Measurements from ENCODE around the gene BMF.
"Not testable (repeated sequence)": the region's sequence is repeated elsewhere in the genome, so short reads cannot be mapped to it uniquely, and the experiment has no call there.

BMF gene

DNA sequence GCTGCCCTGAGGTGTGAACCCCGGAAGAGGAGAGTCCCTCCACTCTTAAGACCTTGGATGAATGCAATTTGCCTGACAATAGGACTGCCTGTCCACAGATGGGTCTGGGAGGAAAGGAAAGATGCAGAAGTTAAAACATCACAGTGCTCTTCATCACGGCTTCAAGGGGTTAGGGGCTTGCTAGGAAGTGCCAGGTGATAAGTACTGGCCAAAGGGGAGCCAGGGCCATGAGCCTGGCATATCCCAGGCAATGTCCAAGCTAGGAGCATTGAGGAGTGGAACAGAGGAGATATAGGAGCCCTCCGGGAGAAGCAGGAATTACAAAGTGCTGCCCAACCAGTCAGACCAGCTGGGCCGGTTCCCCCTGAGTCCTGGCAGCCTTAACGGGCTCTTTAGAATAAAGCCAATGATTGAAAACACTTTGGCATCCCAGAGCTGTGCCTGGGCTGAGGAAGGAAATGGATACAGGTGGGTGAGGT, 16.2 kb upstream of the BMF start:
- not testable (repeated sequence) for H3K79me1 ChIP-seq (ENCODE audit: low read length); H3K9me3 ChIP-seq (ENCODE audit: insufficient read depth, low read depth, low read length); H3K14ac ChIP-seq (ENCODE audit: low read length); H4K12ac ChIP-seq (ENCODE audit: low read depth, low read length); H2AFZ ChIP-seq (ENCODE audit: insufficient read depth, low read length, poor library complexity); H3K79me2 ChIP-seq (ENCODE audit: control insufficient read depth, insufficient read depth, low read length, poor library complexity); H3K4ac ChIP-seq (ENCODE audit: low read depth, low read length); H3K27me3 ChIP-seq (ENCODE audit: insufficient read depth, low read length); H4K8ac ChIP-seq (ENCODE audit: low read depth, low read length); H3K4me3 ChIP-seq (ENCODE audit: low read depth, low read length); H3K23ac ChIP-seq (ENCODE audit: low read length); H3K9ac ChIP-seq (ENCODE audit: low read length); H3K27ac ChIP-seq (ENCODE audit: low read depth, low read length); H3K18ac ChIP-seq (ENCODE audit: low read length); H3K36me3 ChIP-seq (ENCODE audit: control insufficient read depth in 1 of 2, insufficient read depth in 2 of 2, low read length in 2 of 2)
- H2BK120ac ChIP-seq (ENCODE audit: insufficient read depth, low read length, poor library complexity), result peak overlapping the region; percentile 46
- H2BK12ac ChIP-seq (ENCODE audit: low read length), result peak overlapping the region; percentile 85
- H3K4me1 ChIP-seq (ENCODE audit: control insufficient read depth in 1 of 2, insufficient read depth in 2 of 2, low read length in 2 of 2), result peaks cover 11% of the 10 kb centered on the region in 2 experiments
- H2AK5ac ChIP-seq (ENCODE audit: low read length), result peak overlapping the region; percentile 36
- H2BK5ac ChIP-seq (ENCODE audit: low read depth, low read length, poor library complexity), result peak overlapping the region; percentile 21
- no CpG with 5 or more reads among the region's 5 CpGs for WGBS (ENCODE audit: extremely low coverage, insufficient coverage, insufficient read length)
- peak in 1 of 2 donors; percentile 51 for DNase-seq
- peak overlapping the region; percentile 35 for H4K91ac ChIP-seq (ENCODE audit: low read depth, low read length)
- peak overlapping the region; percentile 37 for H3K4me2 ChIP-seq (ENCODE audit: low read length)

DNA sequence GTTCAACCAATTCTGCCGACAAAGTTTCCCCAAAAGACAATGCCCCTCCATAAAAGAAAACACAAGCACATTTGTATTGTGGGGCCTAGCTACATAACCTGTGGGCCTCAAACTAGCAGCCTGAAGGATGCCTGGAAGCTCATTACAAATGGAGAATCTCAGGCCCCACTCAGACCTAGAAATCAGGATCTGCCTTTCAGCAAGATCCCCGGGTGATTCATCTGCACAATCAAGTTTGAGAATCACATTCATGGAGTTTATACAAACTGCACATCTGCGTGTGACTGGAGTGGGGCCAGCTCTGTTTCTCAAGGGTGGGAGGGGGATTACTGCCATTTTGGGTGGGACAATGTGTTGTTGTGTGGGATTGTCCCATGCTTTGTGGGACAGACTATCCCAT, 15.7 kb upstream of the BMF start:
- H3K4me2 ChIP-seq (ENCODE audit: low read length); H3K79me1 ChIP-seq (ENCODE audit: low read length); H4K8ac ChIP-seq (ENCODE audit: low read depth, low read length); H3K9me3 ChIP-seq (ENCODE audit: insufficient read depth, low read depth, low read length); H4K12ac ChIP-seq (ENCODE audit: low read depth, low read length); H3K36me3 ChIP-seq (ENCODE audit: control insufficient read depth in 1 of 2, insufficient read depth in 2 of 2, low read length in 2 of 2); H3K27ac ChIP-seq (ENCODE audit: low read depth, low read length); DNase-seq; H3K14ac ChIP-seq (ENCODE audit: low read length); H2AFZ ChIP-seq (ENCODE audit: insufficient read depth, low read length, poor library complexity); H3K4me3 ChIP-seq (ENCODE audit: low read depth, low read length); H3K23ac ChIP-seq (ENCODE audit: low read length); H3K18ac ChIP-seq (ENCODE audit: low read length); H3K79me2 ChIP-seq (ENCODE audit: control insufficient read depth, insufficient read depth, low read length, poor library complexity); H3K27me3 ChIP-seq (ENCODE audit: insufficient read depth, low read length); H3K4ac ChIP-seq (ENCODE audit: low read depth, low read length); H3K9ac ChIP-seq (ENCODE audit: low read length): not testable (repeated sequence)
- H2BK12ac ChIP-seq (ENCODE audit: low read length), result peak overlapping the region; percentile 85
- peaks cover 11% of the 10 kb centered on the region in 2 experiments for H3K4me1 ChIP-seq (ENCODE audit: control insufficient read depth in 1 of 2, insufficient read depth in 2 of 2, low read length in 2 of 2)
- H2AK5ac ChIP-seq (ENCODE audit: low read length), result peak overlapping the region; percentile 36
- H2BK5ac ChIP-seq (ENCODE audit: low read depth, low read length, poor library complexity), result peak overlapping the region; percentile 21
- peak overlapping the region; percentile 35 for H4K91ac ChIP-seq (ENCODE audit: low read depth, low read length)
- WGBS (ENCODE audit: extremely low coverage, insufficient coverage, insufficient read length), result no CpG with 5 or more reads among the region's 3 CpGs
- peak overlapping the region; percentile 46 for H2BK120ac ChIP-seq (ENCODE audit: insufficient read depth, low read length, poor library complexity)

- H2BK5ac ChIP-seq (ENCODE audit: low read depth, low read length, poor library complexity); H4K91ac ChIP-seq (ENCODE audit: low read depth, low read length); H3K27ac ChIP-seq (ENCODE audit: low read depth, low read length); H3K9me3 ChIP-seq (ENCODE audit: insufficient read depth, low read depth, low read length); H3K4ac ChIP-seq (ENCODE audit: low read depth, low read length); H2BK12ac ChIP-seq (ENCODE audit: low read length); H3K79me1 ChIP-seq (ENCODE audit: low read length); H3K23ac ChIP-seq (ENCODE audit: low read length); H4K8ac ChIP-seq (ENCODE audit: low read depth, low read length); H3K9ac ChIP-seq (ENCODE audit: low read length); H3K14ac ChIP-seq (ENCODE audit: low read length); H2AFZ ChIP-seq (ENCODE audit: insufficient read depth, low read length, poor library complexity); H3K79me2 ChIP-seq (ENCODE audit: control insufficient read depth, insufficient read depth, low read length, poor library complexity); H3K4me2 ChIP-seq (ENCODE audit: low read length); H3K27me3 ChIP-seq (ENCODE audit: insufficient read depth, low read length); H4K12ac ChIP-seq (ENCODE audit: low read depth, low read length); H2BK120ac ChIP-seq (ENCODE audit: insufficient read depth, low read length, poor library complexity); DNase-seq; H3K36me3 ChIP-seq (ENCODE audit: control insufficient read depth in 1 of 2, insufficient read depth in 2 of 2, low read length in 2 of 2); H3K4me3 ChIP-seq (ENCODE audit: low read depth, low read length); H3K18ac ChIP-seq (ENCODE audit: low read length); H2AK5ac ChIP-seq (ENCODE audit: low read length): not testable (repeated sequence)
- no CpG with 5 or more reads among the region's 5 CpGs for WGBS (ENCODE audit: extremely low coverage, insufficient coverage, insufficient read length)
- H3K4me1 ChIP-seq (ENCODE audit: control insufficient read depth in 1 of 2, insufficient read depth in 2 of 2, low read length in 2 of 2), result peaks cover 11% of the 10 kb centered on the region in 2 experiments
Measured at GRCh38 chr15:40123863-40124262, 15.2 kb upstream of the BMF start.

GRCh38 chr15:40122989-40123388, 14.3 kb upstream of the BMF start:
- H2BK12ac ChIP-seq (ENCODE audit: low read length); H3K36me3 ChIP-seq (ENCODE audit: control insufficient read depth in 1 of 2, insufficient read depth in 2 of 2, low read length in 2 of 2); H2BK5ac ChIP-seq (ENCODE audit: low read depth, low read length, poor library complexity); H3K23ac ChIP-seq (ENCODE audit: low read length); DNase-seq; H3K27ac ChIP-seq (ENCODE audit: low read depth, low read length); H4K8ac ChIP-seq (ENCODE audit: low read depth, low read length); H2AK5ac ChIP-seq (ENCODE audit: low read length); H3K9me3 ChIP-seq (ENCODE audit: insufficient read depth, low read depth, low read length); H2AFZ ChIP-seq (ENCODE audit: insufficient read depth, low read length, poor library complexity); H3K18ac ChIP-seq (ENCODE audit: low read length); H4K91ac ChIP-seq (ENCODE audit: low read depth, low read length); H3K4me2 ChIP-seq (ENCODE audit: low read length); H3K79me2 ChIP-seq (ENCODE audit: control insufficient read depth, insufficient read depth, low read length, poor library complexity); H3K4ac ChIP-seq (ENCODE audit: low read depth, low read length); H3K27me3 ChIP-seq (ENCODE audit: insufficient read depth, low read length); H2BK120ac ChIP-seq (ENCODE audit: insufficient read depth, low read length, poor library complexity); H3K79me1 ChIP-seq (ENCODE audit: low read length); H3K9ac ChIP-seq (ENCODE audit: low read length); H3K4me3 ChIP-seq (ENCODE audit: low read depth, low read length); H3K14ac ChIP-seq (ENCODE audit: low read length); H4K12ac ChIP-seq (ENCODE audit: low read depth, low read length): not testable (repeated sequence)
- WGBS (ENCODE audit: extremely low coverage, insufficient coverage, insufficient read length), result no CpG with 5 or more reads among the region's 1 CpG
- H3K4me1 ChIP-seq (ENCODE audit: control insufficient read depth in 1 of 2, insufficient read depth in 2 of 2, low read length in 2 of 2), result peaks cover 11% of the 10 kb centered on the region in 2 experiments

All from trophoblast cell (in vitro differentiated cells and primary cell).